B cell (primary cell): Measurements from ENCODE around the gene MCOLN1. TPM values are rescaled to one million over a fixed set of nuclear protein-coding genes. Genes with fewer than 3 reads are reported as not detected.

ENCODE experiments used
- ATAC-seq: fragments of 200-7000 bp; cut with Tn5 transposase; one replicate; pipeline ENCODE4 v1.10.0; 2021; ENCODE audit warnings: low read depth, mild to moderate bottlenecking, moderate number of reproducible peaks, moderate library complexity
- CTCF ChIA-PET: fragments of 350-600 bp; sonication (Branson Sonifier 250); formaldehyde crosslinking; loops from one replicate; lab custom pipeline; 2021; ENCODE audit warnings: antibody characterized with exemption, inconsistent platforms; lab: Charles Lee
- POLR2A ChIA-PET: fragments of 350-600 bp; sonication (Branson Sonifier 250); formaldehyde crosslinking; loops from one replicate; lab custom pipeline; 2021; ENCODE audit warnings: antibody characterized with exemption; lab: Charles Lee
- DNase-seq: peaks from one replicate; pipeline ENCODE4 v3.0.0; 2013
- H2AFZ ChIP-seq: 2 replicates; pipeline ENCODE4 v1.6.1; 2012; ENCODE audit warnings: mild to moderate bottlenecking, low read depth, low read length; ENCODE audit not compliant: insufficient read depth, poor library complexity, severe bottlenecking
- H3K27ac ChIP-seq, 2 donors: 1 replicate in 1 of 2; 2 replicates in 1 of 2; pipeline ENCODE4 v1.5.1; 2012 to 2013; ENCODE audit warnings: low read length in 2 of 2, mild to moderate bottlenecking in 2 of 2, moderate library complexity in 1 of 2
- H3K27me3 ChIP-seq, 4 experiments: fragments of 200-600 bp in 1 of 4; sonication (generic) in 1 of 4; replicated peaks in 1 of 4; 1 replicate in 2 of 4; 2 replicates in 2 of 4; pipeline versions ENCODE4 v1.6.1 to v1.7.0; 2013 to 2016; ENCODE audit warnings: low read length in 3 of 4, mild to moderate bottlenecking in 2 of 4, mixed read lengths in 1 of 4, moderate library complexity in 1 of 4; ENCODE audit not compliant: insufficient read depth in 4 of 4, control insufficient read depth in 3 of 4; ENCODE audit errors: control extremely low read depth in 1 of 4
- H3K36me3 ChIP-seq, 2 experiments: replicated peaks in 1 of 2; 1 replicate in 1 of 2; 2 replicates in 1 of 2; pipeline versions ENCODE4 v1.6.1 to v1.7.1; 2013; ENCODE audit warnings: low read length in 1 of 2; ENCODE audit not compliant: insufficient read depth in 2 of 2, control insufficient read depth in 1 of 2; ENCODE audit errors: control extremely low read depth in 1 of 2, extremely low read depth in 1 of 2
- H3K4me1 ChIP-seq, 2 donors: fragments of 200-600 bp in 1 of 2; sonication (generic) in 1 of 2; 1 replicate in 1 of 2; 2 replicates in 1 of 2; pipeline versions ENCODE4 v1.5.1 to v1.6.1; 2013 to 2017; ENCODE audit warnings: low read length in 2 of 2; ENCODE audit not compliant: control insufficient read depth in 2 of 2, insufficient read depth in 2 of 2
- H3K4me2 ChIP-seq: replicated peaks from 2 replicates; pipeline ENCODE3; 2012; ENCODE audit warnings: mild to moderate bottlenecking, low read depth, low read length; ENCODE audit not compliant: poor library complexity, severe bottlenecking
- H3K4me3 ChIP-seq, 5 experiments: fragments of 200-600 bp in 1 of 5; sonication (generic) in 1 of 5; 1 replicate in 3 of 5; 2 replicates in 2 of 5; pipeline versions ENCODE4 v1.5.1 to v1.7.0; 2011 to 2016; ENCODE audit warnings: low read length in 4 of 5, mild to moderate bottlenecking in 4 of 5, low read depth in 2 of 5, control low read depth in 1 of 5, moderate library complexity in 1 of 5; ENCODE audit not compliant: insufficient read depth in 1 of 5; ENCODE audit errors: control extremely low read depth in 1 of 5, extremely low read depth in 1 of 5
- H3K79me2 ChIP-seq: fragments of 200-600 bp; sonication (generic); one replicate; pipeline ENCODE4 v1.6.0; 2016; ENCODE audit warnings: low read length; ENCODE audit not compliant: control insufficient read depth, insufficient read depth
- H3K9ac ChIP-seq: fragments of 200-600 bp; sonication (generic); 2 replicates; pipeline ENCODE4 v1.6.1; 2017; ENCODE audit warnings: mild to moderate bottlenecking, low read length, moderate library complexity
- H3K9me3 ChIP-seq, 3 donors: one replicate each; pipeline versions ENCODE4 v1.6.1 to v1.7.1; 2013; ENCODE audit warnings: low read length in 2 of 3; ENCODE audit not compliant: control insufficient read depth in 2 of 3, insufficient read depth in 1 of 3; ENCODE audit errors: control extremely low read depth in 1 of 3
- H4K20me1 ChIP-seq: 2 replicates; pipeline ENCODE4 v1.6.0; 2012; ENCODE audit warnings: mild to moderate bottlenecking, low read length; ENCODE audit not compliant: insufficient read depth, control insufficient read depth, poor library complexity, severe bottlenecking
- H3K27ac Mint-ChIP-seq: one replicate; pipeline ENCODE4 v1.8.0; 2021; ENCODE audit warnings: mixed read lengths
- H3K27me3 Mint-ChIP-seq: one replicate; pipeline ENCODE4 v1.8.0; 2021; ENCODE audit warnings: mixed read lengths
- H3K4me1 Mint-ChIP-seq: one replicate; pipeline ENCODE4 v1.8.0; 2021; ENCODE audit warnings: mixed read lengths
- H3K4me3 Mint-ChIP-seq: one replicate; pipeline ENCODE4 v1.8.0; 2021; ENCODE audit warnings: mixed read lengths
- H3K9me3 Mint-ChIP-seq: one replicate; pipeline ENCODE4 v1.8.0; 2022; ENCODE audit warnings: mixed read lengths; ENCODE audit not compliant: insufficient read depth
- EZH2 ChIP-seq: IDR thresholded peaks from 2 replicates; pipeline ENCODE4 v1.6.1; 2012; ENCODE audit warnings: borderline replicate concordance, low read depth, mild to moderate bottlenecking, moderate library complexity, low read length; ENCODE audit not compliant: insufficient read depth, poor library complexity, severe bottlenecking
- WGBS: methylation state at CpG from one replicate; pipeline ENCODE4 v1.1.5; 2013; ENCODE audit warnings: missing lambda C conversion rate; ENCODE audit not compliant: insufficient coverage; 5-methylcytosine and 5-hydroxymethylcytosine counted together
- intact Hi-C: fragments of 100-400 bp; cut with micrococcal nuclease; formaldehyde crosslinking; loops from one replicate; pipeline ENCODE4 v1.10.0; 2022
- polyA plus RNA-seq: library from polyadenylated mRNA; depleted of rRNA; stranded (reverse); fragments of >200 nt; gene quantifications from 2 replicates; pipeline ENCODE4 v1.2.3, GENCODE V29; 2012
- total RNA-seq, 2 donors: library from RNA; stranded (reverse); fragments of 120-200 nt in 1 of 2; gene quantifications; 1 replicate in 1 of 2; 2 replicates in 1 of 2; pipeline versions ENCODE4 v1.2.3 to v1.2.4, GENCODE V29; 2013 to 2022
- TF ChIP-seq, protein P1 (sequence below): fragments of 200-600 bp; IDR thresholded peaks from one replicate; pipeline ENCODE4 v1.8.0; 2022; ENCODE audit warnings: antibody characterized with exemption, mild to moderate bottlenecking

Gene MCOLN1
- total and polyA plus RNA-seq, 2 donors (not counting 1 experiment from before 2014, with no cell fraction given), result 12.5 to 19.0 TPM

DNA sequence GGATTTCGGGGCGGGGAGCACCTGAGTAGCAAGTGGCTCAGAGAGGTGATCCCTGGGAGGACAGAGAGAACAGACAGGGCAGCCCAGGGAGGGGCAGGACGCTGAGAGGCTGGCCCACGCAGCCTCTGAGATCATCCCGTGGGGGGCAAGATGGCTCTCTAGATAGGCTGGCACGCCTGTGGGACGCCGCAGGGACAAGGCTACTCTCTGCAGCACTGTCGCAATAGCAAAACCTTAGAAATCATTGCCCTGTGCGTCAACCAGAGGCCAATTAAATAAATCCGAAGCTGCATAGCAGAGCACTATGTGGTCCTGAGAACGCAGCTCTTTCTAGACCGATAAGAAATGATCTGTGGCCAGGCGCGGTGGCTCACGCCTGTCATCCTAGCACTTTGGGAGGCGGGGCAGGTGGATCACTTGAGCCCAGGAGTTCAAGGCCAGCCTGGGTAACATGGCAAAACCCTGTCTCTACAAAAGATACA, 38.7 kb upstream of the MCOLN1 start:
- peaks cover 6 to 13% of the 10 kb centered on the region in 2 donors for H3K4me1 ChIP-seq
- H3K9ac ChIP-seq, result no peak overlapping the region
- Mint-ChIP-seq H3K27me3 (no peaks in the 10 kb centered on the region), H3K4me1 (peaks cover 6% of the 10 kb centered on the region), H3K4me3 (no peak overlapping the region), H3K27ac (no peak overlapping the region), H3K9me3 (no peaks in the 10 kb centered on the region)
- intact Hi-C loops, result no loop called here
- DNase-seq, result no peak
- H3K4me3 ChIP-seq, result no peak overlapping the region
- no peak overlapping the region for H2AFZ ChIP-seq
- TF ChIP-seq EZH2, result no peak
- TF ChIP-seq, protein P1, sequence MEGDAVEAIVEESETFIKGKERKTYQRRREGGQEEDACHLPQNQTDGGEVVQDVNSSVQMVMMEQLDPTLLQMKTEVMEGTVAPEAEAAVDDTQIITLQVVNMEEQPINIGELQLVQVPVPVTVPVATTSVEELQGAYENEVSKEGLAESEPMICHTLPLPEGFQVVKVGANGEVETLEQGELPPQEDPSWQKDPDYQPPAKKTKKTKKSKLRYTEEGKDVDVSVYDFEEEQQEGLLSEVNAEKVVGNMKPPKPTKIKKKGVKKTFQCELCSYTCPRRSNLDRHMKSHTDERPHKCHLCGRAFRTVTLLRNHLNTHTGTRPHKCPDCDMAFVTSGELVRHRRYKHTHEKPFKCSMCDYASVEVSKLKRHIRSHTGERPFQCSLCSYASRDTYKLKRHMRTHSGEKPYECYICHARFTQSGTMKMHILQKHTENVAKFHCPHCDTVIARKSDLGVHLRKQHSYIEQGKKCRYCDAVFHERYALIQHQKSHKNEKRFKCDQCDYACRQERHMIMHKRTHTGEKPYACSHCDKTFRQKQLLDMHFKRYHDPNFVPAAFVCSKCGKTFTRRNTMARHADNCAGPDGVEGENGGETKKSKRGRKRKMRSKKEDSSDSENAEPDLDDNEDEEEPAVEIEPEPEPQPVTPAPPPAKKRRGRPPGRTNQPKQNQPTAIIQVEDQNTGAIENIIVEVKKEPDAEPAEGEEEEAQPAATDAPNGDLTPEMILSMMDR, result no peak
- H3K4me2 ChIP-seq, result no peak overlapping the region
- peaks cover 1% of the 10 kb centered on the region for H4K20me1 ChIP-seq
- peaks cover 0 to 3% (median 0%) of the 10 kb centered on the region in 3 donors for H3K9me3 ChIP-seq
- H3K36me3 ChIP-seq, result no peaks in the 10 kb centered on the region
- no peak overlapping the region for H3K27ac ChIP-seq
- ChIA-PET CTCF (no interaction called here), POLR2A (no interaction called here)
- 96% methylated on average over 17 of the region's 17 CpGs for WGBS
- no peaks in the 10 kb centered on the region for H3K27me3 ChIP-seq
- peaks cover 2% of the 10 kb centered on the region for H3K79me2 ChIP-seq
- no peak for ATAC-seq

DNA sequence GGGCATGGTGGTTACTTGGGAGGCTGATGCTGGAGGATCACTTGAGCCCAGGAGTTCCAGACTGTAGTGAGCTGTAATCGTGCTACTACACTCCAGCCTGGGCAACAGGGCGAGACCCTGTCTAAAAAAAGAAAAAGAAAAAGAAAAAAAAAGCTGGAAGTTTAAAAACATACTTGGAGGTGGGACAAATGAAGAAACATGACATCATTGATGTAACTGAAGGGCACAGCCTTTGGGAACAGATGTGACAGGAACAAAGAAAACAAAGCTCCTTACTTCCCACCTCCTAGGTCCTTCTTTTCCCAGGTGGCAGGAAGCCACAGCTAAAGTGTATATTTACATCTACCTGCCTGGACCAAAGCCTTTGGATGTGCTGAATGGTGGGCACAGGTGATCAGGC, 35.5 kb upstream of the MCOLN1 start:
- DNase-seq (no peak), ATAC-seq (no peak)
- Histone ChIP-seq H3K36me3 (no peaks in the 10 kb centered on the region), H3K4me3 (no peak overlapping the region), H2AFZ (no peak overlapping the region), H3K27ac (no peak overlapping the region), H3K9ac (no peak overlapping the region), H3K4me1 (peaks cover 11 to 22% of the 10 kb centered on the region in 2 donors), H3K9me3 (no peaks in the 10 kb centered on the region), H4K20me1 (no peaks in the 10 kb centered on the region), H3K4me2 (no peak overlapping the region), H3K79me2 (peaks cover 5% of the 10 kb centered on the region), H3K27me3 (no peaks in the 10 kb centered on the region)
- Mint-ChIP-seq H3K27me3 (no peaks in the 10 kb centered on the region), H3K9me3 (no peaks in the 10 kb centered on the region), H3K4me1 (peaks cover 13% of the 10 kb centered on the region), H3K27ac (no peak overlapping the region), H3K4me3 (peak overlapping the region; percentile 16)
- TF ChIP-seq EZH2, result no peak
- TF ChIP-seq, protein P1, result no peak
- CTCF ChIA-PET, result interaction anchor here (0.7 kb wide), 1 partner anchor 623 kb away, joined by 4 read pairs; no protein-coding TSS in a partner anchor
- 94% methylated on average over 2 of the region's 2 CpGs for WGBS
- intact Hi-C loops, result no loop called here
- POLR2A ChIA-PET, result no interaction called here
